HG02970 (cell line): Measurements from ENCODE around the gene TENM3.
"Not testable (repeated sequence)": the region's sequence is repeated elsewhere in the genome, so short reads cannot be mapped to it uniquely, and the experiment has no call there.

Experiments used
- ATAC-seq: cut with Tn5 transposase; IDR thresholded peaks from one replicate; pipeline ENCODE4 v1.9.1; 2021; ENCODE audit warnings: mild to moderate bottlenecking, moderate library complexity, moderate number of reproducible peaks; ENCODE audit not compliant: unreplicated experiment, low FRiP score

The TENM3 gene

GRCh38 chr4:182243204-182243603 is at the start of gene TENM3:
TSS of gene TENM3 (plus strand) at chr4:182243402. CDS start at chr4:182324021, 80,619 bp downstream.
- ATAC-seq = not testable (repeated sequence)

GRCh38 chr4:182194091-182194824 is 48.9 kb upstream of the TENM3 start:
- no peak for ATAC-seq

- ATAC-seq = no peak
These were observed 45.6 kb upstream of the TENM3 start for GRCh38 chr4:182197611-182198010.

- ATAC-seq = no peak
These were observed 41.3 kb upstream of the TENM3 start for GRCh38 chr4:182201871-182202270.

- no peak for ATAC-seq
These were observed 40.6 kb upstream of the TENM3 start for GRCh38 chr4:182202650-182203049.

- no peak for ATAC-seq
These were observed 39.3 kb upstream of the TENM3 start for GRCh38 chr4:182203872-182204411.

- ATAC-seq = no peak
These were observed 37.9 kb upstream of the TENM3 start for GRCh38 chr4:182205306-182205705.

- ATAC-seq = no peak
These were observed 36.9 kb upstream of the TENM3 start for GRCh38 chr4:182206266-182206665.

- ATAC-seq = no peak
These were observed 36.3 kb upstream of the TENM3 start for GRCh38 chr4:182206916-182207315.

GRCh38 chr4:182207830-182208396 is 35.3 kb upstream of the TENM3 start:
- ATAC-seq = no peak

- no peak for ATAC-seq
These were observed 34.6 kb upstream of the TENM3 start for GRCh38 chr4:182208526-182209050.

- ATAC-seq = no peak
These were observed 30.9 kb upstream of the TENM3 start for GRCh38 chr4:182212211-182212761.

GRCh38 chr4:182213004-182213403 is 30.2 kb upstream of the TENM3 start:
- no peak for ATAC-seq

- ATAC-seq = no peak
These were observed 28.1 kb upstream of the TENM3 start for GRCh38 chr4:182215148-182215547.

- no peak for ATAC-seq
These were observed 27.2 kb upstream of the TENM3 start for GRCh38 chr4:182216005-182216404.

- ATAC-seq = no peak
These were observed 23.7 kb upstream of the TENM3 start for GRCh38 chr4:182219411-182220056.

- no peak for ATAC-seq
These were observed 21.2 kb upstream of the TENM3 start for GRCh38 chr4:182221987-182222386.

GRCh38 chr4:182222766-182223165 is 20.4 kb upstream of the TENM3 start:
- ATAC-seq = no peak

GRCh38 chr4:182223708-182224107 is 19.5 kb upstream of the TENM3 start:
- no peak for ATAC-seq

- no peak for ATAC-seq
These were observed 18.9 kb upstream of the TENM3 start for GRCh38 chr4:182224192-182224850.
